KMS-11 (cell line): Measurements from ENCODE around the gene UNC119B.

Experiments used
- H2AFZ ChIP-seq: fragments of 200-600 bp; sonication (generic); 2 replicates; pipeline ENCODE4 v1.6.1; 2016; ENCODE audit warnings: antibody characterized with exemption, mixed run types, low read depth
- H3K27ac ChIP-seq: fragments of 200-600 bp; sonication (generic); 2 replicates; pipeline ENCODE4 v1.6.1; 2016; ENCODE audit warnings: mild to moderate bottlenecking, mixed run types
- H3K27me3 ChIP-seq: fragments of 200-600 bp; sonication (generic); 2 replicates; pipeline ENCODE4 v1.6.1; 2017; ENCODE audit warnings: mild to moderate bottlenecking, low read depth, mixed run types, moderate library complexity; ENCODE audit not compliant: insufficient read depth
- H3K36me3 ChIP-seq: fragments of 200-600 bp; sonication (generic); 2 replicates; pipeline ENCODE4 v1.6.1; 2017; ENCODE audit warnings: mild to moderate bottlenecking, mixed run types; ENCODE audit not compliant: insufficient read depth
- H3K4me1 ChIP-seq: fragments of 200-600 bp; sonication (generic); 2 replicates; pipeline ENCODE4 v1.6.1; 2016; ENCODE audit warnings: mild to moderate bottlenecking, low read depth, mixed run types; ENCODE audit not compliant: poor library complexity, severe bottlenecking
- H3K4me2 ChIP-seq: fragments of 200-600 bp; sonication (generic); 2 replicates; pipeline ENCODE4 v1.7.0; 2016; ENCODE audit warnings: mild to moderate bottlenecking, mixed run types
- H3K4me3 ChIP-seq: fragments of 200-600 bp; sonication (generic); IDR thresholded peaks from 2 replicates; pipeline ENCODE4 v1.6.1; 2017; ENCODE audit warnings: low read depth, low read length, mixed read lengths; ENCODE audit not compliant: insufficient read depth
- H3K79me2 ChIP-seq: fragments of 200-600 bp; sonication (generic); 2 replicates; pipeline ENCODE4 v1.6.1; 2016; ENCODE audit warnings: low read depth, mixed run types; ENCODE audit not compliant: insufficient read depth
- H3K9ac ChIP-seq: fragments of 200-600 bp; sonication (generic); 2 replicates; pipeline ENCODE4 v1.6.1; 2016; ENCODE audit warnings: mild to moderate bottlenecking, mixed run types
- H4K20me1 ChIP-seq: fragments of 200-600 bp; sonication (generic); 2 replicates; pipeline ENCODE4 v1.6.1; 2016; ENCODE audit warnings: mild to moderate bottlenecking, mixed run types; ENCODE audit not compliant: insufficient read depth
- CTCF ChIP-seq: fragments of 200-600 bp; sonication (generic); conservative IDR thresholded peaks from 2 replicates; pipeline ENCODE4 v1.6.1; 2017; ENCODE audit warnings: low read depth, mild to moderate bottlenecking, antibody characterized with exemption, low read length, moderate library complexity, mixed read lengths

The UNC119B gene

DNA sequence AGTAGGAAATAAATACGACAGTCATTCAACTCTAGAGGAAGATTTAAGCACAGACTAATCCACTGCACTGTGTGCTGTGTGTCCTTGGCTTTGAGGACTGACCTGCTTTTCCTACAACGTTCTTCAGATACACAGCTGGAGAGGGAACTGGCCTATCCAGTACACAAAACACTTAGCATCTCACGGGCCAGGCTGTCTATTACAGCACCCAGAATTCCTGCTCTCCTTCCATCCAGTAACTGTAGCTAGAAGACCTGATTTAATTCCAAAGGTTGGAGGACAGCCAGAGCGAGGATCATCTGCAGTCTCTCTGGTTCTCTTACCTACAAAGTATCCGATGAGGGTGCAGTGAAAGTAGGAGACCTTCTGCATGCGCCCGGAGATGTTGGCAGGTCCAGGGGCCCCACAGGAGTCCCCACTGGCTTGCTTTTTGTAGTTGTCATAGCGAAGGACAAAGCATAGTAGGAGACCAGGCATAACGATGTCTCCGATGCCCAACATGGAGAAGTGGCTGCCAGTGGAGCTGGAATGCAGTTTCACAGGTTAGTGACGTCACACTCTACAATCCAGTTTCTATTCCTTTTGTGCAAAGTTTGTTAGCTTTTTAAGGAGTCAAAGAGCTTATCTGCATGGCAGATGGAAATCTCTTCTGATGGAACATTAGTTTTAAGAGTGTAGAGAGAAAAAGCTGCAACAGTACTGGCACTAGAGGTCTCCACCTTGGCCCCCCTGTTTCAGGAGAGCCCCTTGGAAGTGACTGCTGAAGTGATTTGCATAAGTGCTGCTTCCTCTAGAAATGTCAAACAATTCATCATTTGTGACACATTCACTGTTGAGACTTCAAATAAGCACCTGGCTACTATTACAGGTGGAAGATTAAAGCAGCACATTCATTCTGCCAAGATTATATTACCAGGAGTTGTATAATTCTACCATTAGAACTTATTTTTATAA, 57.1 kb downstream of the UNC119B start:
- H3K4me3 ChIP-seq: no peak overlapping the region
- H3K9ac ChIP-seq: no peak overlapping the region
- no peaks in the 10 kb centered on the region for H4K20me1 ChIP-seq
- no peaks in the 10 kb centered on the region for H3K36me3 ChIP-seq
- no peak for TF ChIP-seq CTCF
- no peaks in the 10 kb centered on the region for H3K27me3 ChIP-seq
- H3K79me2 ChIP-seq: no peaks in the 10 kb centered on the region
- H3K27ac ChIP-seq: no peak overlapping the region
- no peak overlapping the region for H3K4me2 ChIP-seq
- H3K4me1 ChIP-seq: no peaks in the 10 kb centered on the region
- no peak overlapping the region for H2AFZ ChIP-seq

DNA sequence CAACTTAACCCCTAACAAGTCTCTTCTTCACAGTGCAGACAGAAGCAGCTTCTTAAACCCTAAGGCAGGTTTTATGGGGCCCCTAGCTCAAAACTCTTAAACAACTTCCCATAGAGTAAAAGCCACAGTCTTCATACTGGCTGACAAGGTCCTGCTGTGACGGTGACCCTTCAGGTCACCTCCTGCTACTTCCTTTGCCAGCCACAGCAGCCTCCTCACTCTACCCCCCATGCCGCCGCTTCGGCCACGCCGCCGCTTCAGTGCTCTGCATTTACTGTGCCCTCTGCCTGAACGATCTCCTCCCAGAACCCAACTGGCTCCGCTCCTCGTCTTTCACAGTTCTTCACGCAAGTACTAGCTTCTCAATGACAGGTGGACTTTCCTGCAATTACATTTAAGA, 60.8 kb downstream of the UNC119B start:
- no peaks in the 10 kb centered on the region for H3K36me3 ChIP-seq
- H3K4me2 ChIP-seq: no peak overlapping the region
- peaks cover 10% of the 10 kb centered on the region for H3K4me1 ChIP-seq
- H3K9ac ChIP-seq: no peak overlapping the region
- no peak for TF ChIP-seq CTCF
- H4K20me1 ChIP-seq: no peaks in the 10 kb centered on the region
- no peaks in the 10 kb centered on the region for H3K27me3 ChIP-seq
- no peaks in the 10 kb centered on the region for H3K79me2 ChIP-seq
- H3K27ac ChIP-seq: no peak overlapping the region
- H2AFZ ChIP-seq: no peak overlapping the region
- no peak overlapping the region for H3K4me3 ChIP-seq
